Measurements from ENCODE around the gene NR2C2. TPM values are rescaled to one million over a fixed set of nuclear protein-coding genes. Genes with fewer than 3 reads are reported as not detected.

The NR2C2 gene
- total RNA-seq: 10 to 100 TPM; 47.1 to 47.4 TPM

DNA sequence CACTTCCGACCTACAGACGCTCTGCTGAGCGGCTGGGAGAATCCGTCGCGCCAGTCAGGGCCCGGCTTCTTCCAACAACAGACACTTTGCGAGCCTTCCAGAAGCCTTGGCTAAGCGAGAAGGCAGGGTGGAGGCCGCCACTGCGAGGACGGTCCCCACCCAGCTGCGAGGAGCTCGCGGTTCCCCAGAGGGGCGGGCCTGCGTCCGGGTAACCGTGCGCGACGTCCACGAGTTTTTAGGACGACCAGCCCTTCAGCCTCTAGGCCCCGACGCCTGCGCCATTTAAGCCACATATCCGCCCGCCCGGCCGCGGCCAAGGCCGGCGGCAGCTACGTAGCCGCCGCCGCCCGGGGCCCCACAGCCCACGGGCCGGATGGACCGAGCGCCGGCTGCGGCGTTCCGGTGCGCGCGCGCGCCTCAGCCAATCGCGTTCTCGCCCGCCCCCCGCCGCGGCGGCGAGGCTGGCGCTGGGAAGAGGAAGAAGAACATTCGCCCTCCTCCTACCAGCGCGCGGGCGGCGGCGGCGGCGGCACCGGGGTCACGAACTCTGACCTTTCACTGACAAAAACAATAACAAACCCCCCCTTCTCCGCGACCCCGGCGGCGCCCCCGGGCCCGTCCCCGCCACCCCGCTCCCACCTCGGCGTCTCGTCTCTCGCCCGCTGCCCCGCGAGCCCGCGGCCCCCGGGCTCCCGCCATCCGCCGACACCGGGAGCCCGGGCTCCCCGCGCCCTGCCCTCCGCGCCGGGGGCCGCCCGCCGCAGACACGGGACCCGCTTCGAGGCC lies at the start of gene NR2C2:
TSS of gene NR2C2 (plus strand) at position 484 of the 786 bp plus-strand sequence. CDS start 56,332 bp downstream, outside the sequence.
- Mint-ChIP-seq H3K36me3 (ENCODE audit: low read depth) (peaks cover 32% of the 10 kb centered on the region), H3K9me3 (no peaks in the 10 kb centered on the region), H3K27me3 (no peaks in the 10 kb centered on the region), H3K27ac (peak within 1 kb of the TSS; percentile 100), H3K4me1 (ENCODE audit: low read depth) (peaks cover 36% of the 10 kb centered on the region), H3K4me3 (peak within 1 kb of the TSS; percentile 97)
- peak; percentile 64 for ATAC-seq
- no peak for TF ChIP-seq CTCF (IDR thresholded peaks at IDR 0.05)
- peak; percentile 91 for DNase-seq
- ChIA-PET CTCF (interaction anchor here (2.0 kb wide), 1 partner anchor 26 kb away, joined by 6 read pairs; no protein-coding TSS in a partner anchor), POLR2A (interaction anchor here (0.8 to 1.8 kb wide), 4 partner anchors 11 to 296 kb away, joined by 3 to 9 read pairs (median 6); partner anchors contain the start of genes CCDC174 and MRPS25)
- intact Hi-C loops (cut with micrococcal nuclease): no loop called here

GRCh38 chr3:14898929-14899328 lies 48.5 kb upstream of the NR2C2 start:
- ChIA-PET POLR2A (no interaction called here), CTCF (no interaction called here)
- TF ChIP-seq CTCF (IDR thresholded peaks at IDR 0.05): no peak
- no peaks in the 10 kb centered on the region for H3K9me3 Mint-ChIP-seq
- no peak for DNase-seq
- H3K4me3 Mint-ChIP-seq: no peak overlapping the region
- peaks cover 1% of the 10 kb centered on the region for H3K27me3 Mint-ChIP-seq
- no peaks in the 10 kb centered on the region for H3K36me3 Mint-ChIP-seq (ENCODE audit: low read depth)
- no peak overlapping the region for H3K27ac Mint-ChIP-seq
- no peaks in the 10 kb centered on the region for H3K4me1 Mint-ChIP-seq (ENCODE audit: low read depth)
- no peak for ATAC-seq
- intact Hi-C loops (cut with micrococcal nuclease): no loop called here

DNA sequence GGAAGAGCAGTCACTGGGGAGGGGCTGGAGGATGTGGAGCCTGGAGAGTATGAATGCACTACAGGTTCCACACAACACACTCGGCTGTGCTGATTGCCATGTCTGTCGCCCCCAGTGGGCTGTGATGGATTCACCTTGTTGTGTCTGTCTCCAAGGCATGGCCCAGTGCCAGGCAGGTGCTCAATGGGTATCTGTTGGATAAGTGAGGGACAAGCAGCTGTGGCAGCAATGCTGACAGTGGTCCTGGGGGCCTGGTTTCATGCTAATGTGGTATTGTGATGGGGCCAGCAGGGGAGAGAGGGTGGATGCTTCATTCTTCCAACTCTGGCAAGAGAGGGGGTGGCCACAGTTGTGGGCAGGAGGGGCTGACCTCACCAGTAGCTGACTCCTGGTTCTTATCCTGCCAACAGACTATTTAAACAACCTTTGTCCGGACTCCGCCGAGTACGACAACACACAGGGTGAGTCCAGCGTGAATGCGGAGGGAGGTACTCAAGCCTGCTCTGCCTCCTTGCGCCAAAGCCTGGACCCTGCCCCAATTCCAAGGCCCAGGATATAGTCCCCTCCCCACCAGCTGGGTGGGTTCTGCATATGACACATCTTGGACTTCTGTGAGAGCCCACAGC lies 47.3 kb upstream of the NR2C2 start:
- Mint-ChIP-seq H3K4me1 (ENCODE audit: low read depth) (no peaks in the 10 kb centered on the region), H3K36me3 (ENCODE audit: low read depth) (no peaks in the 10 kb centered on the region), H3K9me3 (peaks cover 2% of the 10 kb centered on the region), H3K4me3 (no peak overlapping the region), H3K27me3 (peaks cover 1% of the 10 kb centered on the region), H3K27ac (no peak overlapping the region)
- ChIA-PET POLR2A (no interaction called here), CTCF (no interaction called here)
- no peak for TF ChIP-seq CTCF (IDR thresholded peaks at IDR 0.05)
- ATAC-seq (no peak), DNase-seq (no peak)
- intact Hi-C loops (cut with micrococcal nuclease): no loop called here

DNA sequence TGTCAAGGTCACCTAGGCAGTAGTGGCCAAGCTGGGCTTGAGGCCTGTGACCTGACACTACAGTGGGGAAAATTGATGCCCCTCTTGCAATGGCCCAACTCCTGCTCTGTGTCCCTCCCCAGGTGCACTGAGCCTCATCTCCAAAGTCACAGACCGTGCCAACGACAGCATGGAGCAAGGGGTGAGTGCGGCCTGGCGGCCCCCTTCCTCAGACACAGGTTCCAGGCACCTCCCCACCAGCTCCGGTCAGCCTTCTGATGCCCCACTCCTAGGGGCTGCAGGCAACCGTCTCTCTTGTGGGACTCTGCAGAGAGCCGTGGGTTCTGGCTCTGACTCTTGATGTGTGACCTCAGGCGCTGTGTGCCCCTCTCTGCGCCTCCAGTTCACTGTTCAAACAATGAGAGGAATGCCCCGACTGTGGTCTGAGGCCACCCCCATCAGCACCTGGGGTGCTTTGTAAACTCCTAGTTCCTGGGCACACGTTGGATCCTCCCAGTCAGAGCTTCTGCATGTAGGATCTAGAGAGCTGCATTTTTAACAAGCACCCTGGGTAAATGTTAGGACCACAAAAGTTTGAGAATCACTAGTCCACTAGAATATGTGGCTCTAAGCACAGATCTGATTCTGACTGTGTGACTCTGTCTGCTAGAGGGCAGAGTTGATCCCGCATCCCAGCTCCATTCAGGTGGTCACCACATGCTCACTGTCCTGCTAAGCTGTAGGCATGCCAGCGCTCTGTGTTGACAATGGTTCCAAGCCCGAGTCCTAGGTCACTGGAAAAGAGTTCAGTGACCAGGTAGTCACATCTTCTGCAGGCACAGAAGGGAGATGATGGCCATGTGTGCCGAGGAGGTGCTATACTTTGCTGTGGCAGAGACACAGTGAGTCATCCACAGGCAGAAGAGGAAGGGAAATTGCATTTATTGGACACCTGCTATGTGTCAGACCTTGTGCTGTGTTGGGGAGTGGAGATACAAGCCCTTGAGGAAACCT lies 46.2 kb upstream of the NR2C2 start:
- peaks cover 1% of the 10 kb centered on the region for H3K27me3 Mint-ChIP-seq
- DNase-seq (no peak), ATAC-seq (no peak)
- peaks cover 7% of the 10 kb centered on the region for H3K9me3 Mint-ChIP-seq
- intact Hi-C loops (cut with micrococcal nuclease): no loop called here
- no peak overlapping the region for H3K4me3 Mint-ChIP-seq
- no peaks in the 10 kb centered on the region for H3K4me1 Mint-ChIP-seq (ENCODE audit: low read depth)
- no peak overlapping the region for H3K27ac Mint-ChIP-seq
- H3K36me3 Mint-ChIP-seq (ENCODE audit: low read depth): no peaks in the 10 kb centered on the region
- no peak for TF ChIP-seq CTCF (IDR thresholded peaks at IDR 0.05)
- ChIA-PET POLR2A (no interaction called here), CTCF (interaction anchor here (0.8 kb wide), 1 partner anchor 433 kb away, joined by 3 read pairs; no protein-coding TSS in a partner anchor)

All from activated CD8-positive, alpha-beta T cell treated with anti-CD3 and anti-CD28 coated beads for 36 hours (primary cell).